ENCODE measurements around the gene XRCC3. TPM values are rescaled to one million over a fixed set of nuclear protein-coding genes. Genes with fewer than 3 reads are reported as not detected.

XRCC3 gene
- total and polyA plus RNA-seq, 2 experiments from 2014 or later: 20.4 to 72.9 TPM

DNA sequence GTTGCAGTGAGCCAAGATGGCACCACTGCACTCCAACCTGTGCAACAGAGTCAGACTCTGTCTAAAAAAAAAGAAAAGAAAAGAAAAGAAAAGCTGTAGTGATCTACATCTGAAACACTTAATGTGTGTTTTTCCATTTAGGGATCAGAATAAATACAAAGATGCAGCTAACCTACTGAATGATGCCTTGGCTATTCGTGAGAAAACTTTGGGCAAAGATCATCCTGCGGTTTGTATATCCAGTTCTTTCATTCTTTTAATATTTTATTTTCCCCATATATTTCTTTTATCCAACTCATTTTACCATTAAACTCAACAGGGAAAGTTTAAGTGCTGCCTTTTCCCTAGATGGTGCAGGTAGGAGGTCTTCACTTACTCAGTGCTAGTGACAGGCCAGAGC is 45.9 kb downstream of the XRCC3 start:
- Mint-ChIP-seq H3K9me3 (no peaks in the 10 kb centered on the region), H3K27ac (no peak overlapping the region), H3K4me3 (no peak overlapping the region), H3K36me3 (ENCODE audit: low read depth) (peaks cover 62% of the 10 kb centered on the region), H3K27me3 (ENCODE audit: insufficient read depth, low read depth, poor library complexity) (peaks cover 2% of the 10 kb centered on the region), H3K4me1 (no peaks in the 10 kb centered on the region)
- Histone ChIP-seq H3K27ac (ENCODE audit: low read depth) (no peak overlapping the region), H3K4me2 (no peak overlapping the region), H3K4me3 (no peak overlapping the region), H3K27me3 (ENCODE audit: insufficient read depth) (no peaks in the 10 kb centered on the region), H3K79me2 (replicated peaks; ENCODE audit: insufficient read depth) (peaks cover 11% of the 10 kb centered on the region), H3K9me2 (ENCODE audit: insufficient read depth) (no peaks in the 10 kb centered on the region), H3K36me3 (ENCODE audit: insufficient read depth) (peaks cover 71% of the 10 kb centered on the region), H3F3A (replicated peaks; ENCODE audit: low read depth) (peaks cover 7% of the 10 kb centered on the region; the same call in 1 of the 2 replicates), H4K20me1 (replicated peaks; ENCODE audit: insufficient read depth) (peaks cover 9% of the 10 kb centered on the region), H3K4me1 (ENCODE audit: insufficient read depth) (no peaks in the 10 kb centered on the region), H2AFZ (no peak overlapping the region)
- no peak for ATAC-seq
- TF ChIP-seq EZH2phosphoT487 (IDR thresholded peaks at IDR 0.05; ENCODE audit: unreplicated experiment): no peak
- TF ChIP-seq POLR2AphosphoS5 (IDR thresholded peaks at IDR 0.05; ENCODE audit: low read depth): no peak
- no peak for TF ChIP-seq ZNF331 (CRISPR knock-in tag; IDR thresholded peaks at IDR 0.05; ENCODE audit: low read depth)
- no peak for TF ChIP-seq STAT1 (IDR thresholded peaks at IDR 0.05; ENCODE audit: unreplicated experiment)
- TF ChIP-seq NANOG (IDR thresholded peaks at IDR 0.05; ENCODE audit: borderline replicate concordance): no peak
- TF ChIP-seq, protein P1, sequence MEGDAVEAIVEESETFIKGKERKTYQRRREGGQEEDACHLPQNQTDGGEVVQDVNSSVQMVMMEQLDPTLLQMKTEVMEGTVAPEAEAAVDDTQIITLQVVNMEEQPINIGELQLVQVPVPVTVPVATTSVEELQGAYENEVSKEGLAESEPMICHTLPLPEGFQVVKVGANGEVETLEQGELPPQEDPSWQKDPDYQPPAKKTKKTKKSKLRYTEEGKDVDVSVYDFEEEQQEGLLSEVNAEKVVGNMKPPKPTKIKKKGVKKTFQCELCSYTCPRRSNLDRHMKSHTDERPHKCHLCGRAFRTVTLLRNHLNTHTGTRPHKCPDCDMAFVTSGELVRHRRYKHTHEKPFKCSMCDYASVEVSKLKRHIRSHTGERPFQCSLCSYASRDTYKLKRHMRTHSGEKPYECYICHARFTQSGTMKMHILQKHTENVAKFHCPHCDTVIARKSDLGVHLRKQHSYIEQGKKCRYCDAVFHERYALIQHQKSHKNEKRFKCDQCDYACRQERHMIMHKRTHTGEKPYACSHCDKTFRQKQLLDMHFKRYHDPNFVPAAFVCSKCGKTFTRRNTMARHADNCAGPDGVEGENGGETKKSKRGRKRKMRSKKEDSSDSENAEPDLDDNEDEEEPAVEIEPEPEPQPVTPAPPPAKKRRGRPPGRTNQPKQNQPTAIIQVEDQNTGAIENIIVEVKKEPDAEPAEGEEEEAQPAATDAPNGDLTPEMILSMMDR (conservative IDR thresholded peaks at IDR 0.05; ENCODE audit: low read depth in 2 of 2): no peak
- TF ChIP-seq EZH2 (IDR thresholded peaks at IDR 0.05; ENCODE audit: low read depth, unreplicated experiment): no peak
- TF ChIP-seq, protein P2, sequence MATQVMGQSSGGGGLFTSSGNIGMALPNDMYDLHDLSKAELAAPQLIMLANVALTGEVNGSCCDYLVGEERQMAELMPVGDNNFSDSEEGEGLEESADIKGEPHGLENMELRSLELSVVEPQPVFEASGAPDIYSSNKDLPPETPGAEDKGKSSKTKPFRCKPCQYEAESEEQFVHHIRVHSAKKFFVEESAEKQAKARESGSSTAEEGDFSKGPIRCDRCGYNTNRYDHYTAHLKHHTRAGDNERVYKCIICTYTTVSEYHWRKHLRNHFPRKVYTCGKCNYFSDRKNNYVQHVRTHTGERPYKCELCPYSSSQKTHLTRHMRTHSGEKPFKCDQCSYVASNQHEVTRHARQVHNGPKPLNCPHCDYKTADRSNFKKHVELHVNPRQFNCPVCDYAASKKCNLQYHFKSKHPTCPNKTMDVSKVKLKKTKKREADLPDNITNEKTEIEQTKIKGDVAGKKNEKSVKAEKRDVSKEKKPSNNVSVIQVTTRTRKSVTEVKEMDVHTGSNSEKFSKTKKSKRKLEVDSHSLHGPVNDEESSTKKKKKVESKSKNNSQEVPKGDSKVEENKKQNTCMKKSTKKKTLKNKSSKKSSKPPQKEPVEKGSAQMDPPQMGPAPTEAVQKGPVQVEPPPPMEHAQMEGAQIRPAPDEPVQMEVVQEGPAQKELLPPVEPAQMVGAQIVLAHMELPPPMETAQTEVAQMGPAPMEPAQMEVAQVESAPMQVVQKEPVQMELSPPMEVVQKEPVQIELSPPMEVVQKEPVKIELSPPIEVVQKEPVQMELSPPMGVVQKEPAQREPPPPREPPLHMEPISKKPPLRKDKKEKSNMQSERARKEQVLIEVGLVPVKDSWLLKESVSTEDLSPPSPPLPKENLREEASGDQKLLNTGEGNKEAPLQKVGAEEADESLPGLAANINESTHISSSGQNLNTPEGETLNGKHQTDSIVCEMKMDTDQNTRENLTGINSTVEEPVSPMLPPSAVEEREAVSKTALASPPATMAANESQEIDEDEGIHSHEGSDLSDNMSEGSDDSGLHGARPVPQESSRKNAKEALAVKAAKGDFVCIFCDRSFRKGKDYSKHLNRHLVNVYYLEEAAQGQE (IDR thresholded peaks at IDR 0.05; ENCODE audit: unreplicated experiment): no peak
- TF ChIP-seq CREB1 (CRISPR knock-in tag; IDR thresholded peaks at IDR 0.05; ENCODE audit: low read depth): no peak
- TF ChIP-seq, protein P3, sequence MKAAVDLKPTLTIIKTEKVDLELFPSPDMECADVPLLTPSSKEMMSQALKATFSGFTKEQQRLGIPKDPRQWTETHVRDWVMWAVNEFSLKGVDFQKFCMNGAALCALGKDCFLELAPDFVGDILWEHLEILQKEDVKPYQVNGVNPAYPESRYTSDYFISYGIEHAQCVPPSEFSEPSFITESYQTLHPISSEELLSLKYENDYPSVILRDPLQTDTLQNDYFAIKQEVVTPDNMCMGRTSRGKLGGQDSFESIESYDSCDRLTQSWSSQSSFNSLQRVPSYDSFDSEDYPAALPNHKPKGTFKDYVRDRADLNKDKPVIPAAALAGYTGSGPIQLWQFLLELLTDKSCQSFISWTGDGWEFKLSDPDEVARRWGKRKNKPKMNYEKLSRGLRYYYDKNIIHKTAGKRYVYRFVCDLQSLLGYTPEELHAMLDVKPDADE (IDR thresholded peaks at IDR 0.05): no peak
- no peak for TF ChIP-seq JUNB (IDR thresholded peaks at IDR 0.05; ENCODE audit: unreplicated experiment)
- TF ChIP-seq ZNF114 (CRISPR knock-in tag; IDR thresholded peaks at IDR 0.05): no peak
- TF ChIP-seq, protein P4, sequence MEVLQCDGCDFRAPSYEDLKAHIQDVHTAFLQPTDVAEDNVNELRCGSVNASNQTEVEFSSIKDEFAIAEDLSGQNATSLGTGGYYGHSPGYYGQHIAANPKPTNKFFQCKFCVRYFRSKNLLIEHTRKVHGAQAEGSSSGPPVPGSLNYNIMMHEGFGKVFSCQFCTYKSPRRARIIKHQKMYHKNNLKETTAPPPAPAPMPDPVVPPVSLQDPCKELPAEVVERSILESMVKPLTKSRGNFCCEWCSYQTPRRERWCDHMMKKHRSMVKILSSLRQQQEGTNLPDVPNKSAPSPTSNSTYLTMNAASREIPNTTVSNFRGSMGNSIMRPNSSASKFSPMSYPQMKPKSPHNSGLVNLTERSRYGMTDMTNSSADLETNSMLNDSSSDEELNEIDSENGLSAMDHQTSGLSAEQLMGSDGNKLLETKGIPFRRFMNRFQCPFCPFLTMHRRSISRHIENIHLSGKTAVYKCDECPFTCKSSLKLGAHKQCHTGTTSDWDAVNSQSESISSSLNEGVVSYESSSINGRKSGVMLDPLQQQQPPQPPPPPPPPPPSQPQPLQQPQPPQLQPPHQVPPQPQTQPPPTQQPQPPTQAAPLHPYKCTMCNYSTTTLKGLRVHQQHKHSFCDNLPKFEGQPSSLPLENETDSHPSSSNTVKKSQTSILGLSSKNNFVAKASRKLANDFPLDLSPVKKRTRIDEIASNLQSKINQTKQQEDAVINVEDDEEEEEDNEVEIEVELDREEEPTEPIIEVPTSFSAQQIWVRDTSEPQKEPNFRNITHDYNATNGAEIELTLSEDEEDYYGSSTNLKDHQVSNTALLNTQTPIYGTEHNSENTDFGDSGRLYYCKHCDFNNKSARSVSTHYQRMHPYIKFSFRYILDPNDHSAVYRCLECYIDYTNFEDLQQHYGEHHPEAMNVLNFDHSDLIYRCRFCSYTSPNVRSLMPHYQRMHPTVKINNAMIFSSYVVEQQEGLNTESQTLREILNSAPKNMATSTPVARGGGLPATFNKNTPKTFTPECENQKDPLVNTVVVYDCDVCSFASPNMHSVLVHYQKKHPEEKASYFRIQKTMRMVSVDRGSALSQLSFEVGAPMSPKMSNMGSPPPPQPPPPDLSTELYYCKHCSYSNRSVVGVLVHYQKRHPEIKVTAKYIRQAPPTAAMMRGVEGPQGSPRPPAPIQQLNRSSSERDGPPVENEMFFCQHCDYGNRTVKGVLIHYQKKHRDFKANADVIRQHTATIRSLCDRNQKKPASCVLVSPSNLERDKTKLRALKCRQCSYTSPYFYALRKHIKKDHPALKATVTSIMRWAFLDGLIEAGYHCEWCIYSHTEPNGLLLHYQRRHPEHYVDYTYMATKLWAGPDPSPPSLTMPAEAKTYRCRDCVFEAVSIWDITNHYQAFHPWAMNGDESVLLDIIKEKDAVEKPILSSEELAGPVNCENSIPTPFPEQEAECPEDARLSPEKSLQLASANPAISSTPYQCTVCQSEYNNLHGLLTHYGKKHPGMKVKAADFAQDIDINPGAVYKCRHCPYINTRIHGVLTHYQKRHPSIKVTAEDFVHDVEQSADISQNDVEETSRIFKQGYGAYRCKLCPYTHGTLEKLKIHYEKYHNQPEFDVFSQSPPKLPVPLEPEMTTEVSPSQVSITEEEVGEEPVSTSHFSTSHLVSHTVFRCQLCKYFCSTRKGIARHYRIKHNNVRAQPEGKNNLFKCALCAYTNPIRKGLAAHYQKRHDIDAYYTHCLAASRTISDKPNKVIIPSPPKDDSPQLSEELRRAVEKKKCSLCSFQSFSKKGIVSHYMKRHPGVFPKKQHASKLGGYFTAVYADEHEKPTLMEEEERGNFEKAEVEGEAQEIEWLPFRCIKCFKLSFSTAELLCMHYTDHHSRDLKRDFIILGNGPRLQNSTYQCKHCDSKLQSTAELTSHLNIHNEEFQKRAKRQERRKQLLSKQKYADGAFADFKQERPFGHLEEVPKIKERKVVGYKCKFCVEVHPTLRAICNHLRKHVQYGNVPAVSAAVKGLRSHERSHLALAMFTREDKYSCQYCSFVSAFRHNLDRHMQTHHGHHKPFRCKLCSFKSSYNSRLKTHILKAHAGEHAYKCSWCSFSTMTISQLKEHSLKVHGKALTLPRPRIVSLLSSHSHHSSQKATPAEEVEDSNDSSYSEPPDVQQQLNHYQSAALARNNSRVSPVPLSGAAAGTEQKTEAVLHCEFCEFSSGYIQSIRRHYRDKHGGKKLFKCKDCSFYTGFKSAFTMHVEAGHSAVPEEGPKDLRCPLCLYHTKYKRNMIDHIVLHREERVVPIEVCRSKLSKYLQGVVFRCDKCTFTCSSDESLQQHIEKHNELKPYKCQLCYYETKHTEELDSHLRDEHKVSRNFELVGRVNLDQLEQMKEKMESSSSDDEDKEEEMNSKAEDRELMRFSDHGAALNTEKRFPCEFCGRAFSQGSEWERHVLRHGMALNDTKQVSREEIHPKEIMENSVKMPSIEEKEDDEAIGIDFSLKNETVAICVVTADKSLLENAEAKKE (CRISPR knock-in tag; IDR thresholded peaks at IDR 0.05): no peak
- DNase-seq (ENCODE audit: low spot score): no peak

All from GM23338 (cell line).